Fibroblast of skin of scalp (primary cell): ENCODE data around the gene KCNH6. TPM values are rescaled to one million over a fixed set of nuclear protein-coding genes. Genes with fewer than 3 reads are reported as not detected.

Experiments used
- DNase-seq: peaks from one replicate; pipeline ENCODE4 v3.0.0-alpha.2; 2013
- polyA plus RNA-seq, 2 experiments: library from polyadenylated mRNA; unstranded; fragments of 120-200 nt; gene quantifications; one replicate each; pipeline ENCODE4 v1.2.1, GENCODE V29; 2013; ENCODE audit not compliant: insufficient read length in 2 of 2

The KCNH6 gene, protein sequence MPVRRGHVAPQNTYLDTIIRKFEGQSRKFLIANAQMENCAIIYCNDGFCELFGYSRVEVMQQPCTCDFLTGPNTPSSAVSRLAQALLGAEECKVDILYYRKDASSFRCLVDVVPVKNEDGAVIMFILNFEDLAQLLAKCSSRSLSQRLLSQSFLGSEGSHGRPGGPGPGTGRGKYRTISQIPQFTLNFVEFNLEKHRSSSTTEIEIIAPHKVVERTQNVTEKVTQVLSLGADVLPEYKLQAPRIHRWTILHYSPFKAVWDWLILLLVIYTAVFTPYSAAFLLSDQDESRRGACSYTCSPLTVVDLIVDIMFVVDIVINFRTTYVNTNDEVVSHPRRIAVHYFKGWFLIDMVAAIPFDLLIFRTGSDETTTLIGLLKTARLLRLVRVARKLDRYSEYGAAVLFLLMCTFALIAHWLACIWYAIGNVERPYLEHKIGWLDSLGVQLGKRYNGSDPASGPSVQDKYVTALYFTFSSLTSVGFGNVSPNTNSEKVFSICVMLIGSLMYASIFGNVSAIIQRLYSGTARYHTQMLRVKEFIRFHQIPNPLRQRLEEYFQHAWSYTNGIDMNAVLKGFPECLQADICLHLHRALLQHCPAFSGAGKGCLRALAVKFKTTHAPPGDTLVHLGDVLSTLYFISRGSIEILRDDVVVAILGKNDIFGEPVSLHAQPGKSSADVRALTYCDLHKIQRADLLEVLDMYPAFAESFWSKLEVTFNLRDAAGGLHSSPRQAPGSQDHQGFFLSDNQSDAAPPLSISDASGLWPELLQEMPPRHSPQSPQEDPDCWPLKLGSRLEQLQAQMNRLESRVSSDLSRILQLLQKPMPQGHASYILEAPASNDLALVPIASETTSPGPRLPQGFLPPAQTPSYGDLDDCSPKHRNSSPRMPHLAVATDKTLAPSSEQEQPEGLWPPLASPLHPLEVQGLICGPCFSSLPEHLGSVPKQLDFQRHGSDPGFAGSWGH
- not detected for polyA plus RNA-seq (2013, experiment 1 of 2; ENCODE audit: insufficient read length)
- polyA plus RNA-seq (2013, experiment 2 of 2; ENCODE audit: insufficient read length): 0.06 TPM

DNA sequence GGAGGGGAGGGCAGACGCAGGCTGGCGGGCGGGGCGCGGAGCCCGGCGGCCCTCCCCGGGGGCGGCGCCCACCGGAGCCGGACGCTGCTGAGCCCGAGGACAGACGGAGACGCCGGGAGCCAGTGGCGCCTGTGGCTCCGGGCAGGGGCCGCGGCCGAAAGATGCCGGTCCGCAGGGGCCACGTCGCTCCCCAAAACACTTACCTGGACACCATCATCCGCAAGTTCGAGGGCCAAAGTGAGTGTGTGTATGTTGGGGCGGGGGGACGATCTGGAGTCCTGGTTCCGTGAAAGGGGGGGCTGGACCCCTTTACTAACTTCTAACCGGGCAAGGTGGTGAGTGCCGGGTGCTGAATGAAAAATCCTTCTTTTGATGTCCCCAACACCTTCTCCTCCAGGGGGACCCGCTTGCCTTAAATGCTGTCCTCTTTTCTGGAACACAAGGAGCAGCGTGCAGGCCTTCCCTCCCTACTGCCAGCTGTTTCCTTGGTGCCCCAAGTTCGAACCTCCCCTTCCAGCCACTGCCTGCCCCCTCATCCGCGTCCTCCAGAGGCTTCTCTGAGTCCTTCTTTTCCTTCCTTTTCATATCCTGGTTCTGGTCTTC, at the start of gene KCNH6:
TSS of gene KCNH6 (plus strand) at position 106 of the 603 bp plus-strand sequence. CDS start at position 162, 56 bp downstream.
- DNase-seq: no peak

DNA sequence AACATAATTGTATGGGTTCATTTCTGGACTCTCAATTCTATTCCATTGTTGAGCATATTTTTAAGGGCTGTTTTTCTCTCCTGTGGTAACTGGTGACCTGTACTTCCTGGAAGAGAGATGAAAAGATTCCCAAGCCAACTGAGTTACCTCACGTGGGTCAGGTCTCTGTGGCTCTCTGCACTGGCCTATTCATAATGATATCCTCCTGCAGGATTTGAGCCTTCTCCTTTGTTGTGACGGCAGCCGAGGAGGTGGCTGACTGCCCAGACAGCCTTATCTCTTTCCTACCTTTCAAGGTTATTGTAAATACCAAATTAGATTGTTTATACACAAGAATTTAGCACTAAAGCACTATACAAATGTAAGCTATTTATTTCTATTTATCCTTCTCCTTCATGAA, 49.0 kb upstream of the KCNH6 start:
- DNase-seq: no peak

DNA sequence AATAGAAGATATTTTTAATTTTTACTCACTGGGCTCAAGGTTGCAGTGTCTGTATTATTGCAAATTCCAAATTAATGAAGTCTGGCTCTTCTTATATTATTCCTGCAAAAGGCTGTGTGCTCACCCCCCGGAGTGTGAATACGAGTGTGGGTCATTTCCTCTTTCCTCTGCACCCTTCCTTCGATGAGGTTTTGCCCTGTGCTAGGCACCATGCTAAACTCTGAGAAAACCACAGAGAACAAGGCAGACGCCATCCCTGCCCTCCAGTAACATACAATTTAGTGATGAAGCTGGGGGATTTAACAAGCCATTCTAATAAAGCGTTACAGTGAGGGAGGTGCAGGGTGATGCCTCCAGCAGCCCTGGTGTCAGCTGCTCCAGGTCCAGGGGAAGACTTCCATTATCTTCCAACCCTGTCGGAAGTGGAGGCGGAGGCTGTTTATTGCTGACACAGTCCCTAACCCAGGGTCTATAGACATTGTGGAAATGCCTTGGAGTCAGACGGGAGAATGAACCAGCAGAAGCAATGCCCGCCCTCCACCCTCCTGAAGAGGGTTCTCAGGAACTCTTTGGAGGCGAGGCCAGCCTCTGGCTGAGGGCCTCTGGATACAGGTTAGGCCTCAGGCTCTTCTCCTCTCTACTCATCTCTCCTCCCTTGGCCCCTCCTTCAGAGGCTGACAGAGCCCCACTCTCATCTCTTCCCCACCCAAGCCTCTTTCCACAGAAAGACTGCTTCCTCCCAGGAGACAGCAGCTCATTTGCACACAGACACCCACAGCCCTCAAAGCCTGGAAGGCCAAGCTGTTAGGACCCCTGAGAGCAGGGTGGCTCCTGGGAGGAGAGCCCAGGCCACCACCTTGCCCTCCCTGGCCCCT, 48.3 kb upstream of the KCNH6 start:
- no peak for DNase-seq

DNA sequence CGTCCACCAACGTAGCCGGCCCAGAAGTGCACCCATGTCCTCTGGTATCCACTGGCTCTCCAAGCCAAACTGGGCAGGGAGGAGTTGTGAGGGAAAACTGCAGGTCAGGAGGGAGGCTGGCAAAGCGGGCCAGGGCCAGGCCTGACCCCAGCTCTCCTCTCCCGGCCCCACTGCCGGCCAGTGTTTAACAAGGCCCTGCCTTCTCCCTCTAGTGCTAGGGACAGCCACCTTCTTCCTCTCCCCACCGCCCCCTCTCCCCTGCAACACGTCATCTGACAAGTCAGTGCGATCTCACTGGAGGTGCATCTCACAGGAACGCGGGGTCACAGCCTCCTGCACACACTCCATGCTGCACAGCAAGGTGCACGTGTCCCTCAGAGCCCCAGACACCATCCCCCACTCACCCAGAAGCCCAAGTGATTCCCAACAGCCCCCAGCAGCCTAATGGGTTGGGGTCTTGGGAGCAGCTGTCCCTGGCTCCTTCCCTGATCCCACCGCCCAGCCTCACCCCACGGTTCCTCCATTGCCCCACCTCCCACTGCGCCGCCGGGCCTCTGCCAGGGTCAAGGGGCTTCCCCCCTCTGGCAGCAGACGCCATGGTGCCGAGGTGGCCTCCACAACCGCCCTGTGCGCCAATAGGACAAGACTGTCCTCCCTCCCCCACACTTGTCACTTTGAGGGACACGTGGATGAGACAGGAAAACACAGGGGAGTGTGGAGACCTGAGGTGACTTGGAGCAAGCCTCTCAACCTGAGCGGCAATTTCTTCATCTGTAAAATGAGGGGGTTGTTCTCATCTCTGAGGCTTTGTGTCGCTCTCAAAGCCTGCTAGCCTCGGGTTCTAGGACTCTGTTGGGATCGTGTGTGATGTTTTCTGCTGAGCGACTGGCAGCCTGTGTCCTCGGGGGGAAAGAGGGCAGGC, 47.4 kb upstream of the KCNH6 start:
- DNase-seq: no peak

DNA sequence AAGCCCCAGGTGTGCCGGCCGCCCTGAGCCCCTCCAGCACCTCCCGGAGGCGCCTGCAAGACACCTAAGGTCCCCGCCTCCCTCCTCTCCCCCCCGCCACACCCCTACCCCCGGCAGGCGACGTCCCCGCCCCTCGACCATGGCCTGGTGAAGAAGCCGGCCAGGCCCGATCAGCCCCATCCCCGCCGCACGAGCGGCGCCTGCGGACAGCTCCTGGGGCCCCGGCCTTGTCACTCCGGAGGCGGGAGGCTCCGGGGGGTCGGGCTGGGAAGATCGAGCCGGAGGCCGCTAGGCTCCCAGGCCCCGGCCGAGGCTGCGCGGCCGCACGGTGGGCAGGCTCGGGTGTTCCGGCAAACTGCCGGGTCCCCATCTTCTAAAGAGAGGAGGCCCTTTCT, 46.7 kb upstream of the KCNH6 start:
- DNase-seq: peak; percentile 29

DNA sequence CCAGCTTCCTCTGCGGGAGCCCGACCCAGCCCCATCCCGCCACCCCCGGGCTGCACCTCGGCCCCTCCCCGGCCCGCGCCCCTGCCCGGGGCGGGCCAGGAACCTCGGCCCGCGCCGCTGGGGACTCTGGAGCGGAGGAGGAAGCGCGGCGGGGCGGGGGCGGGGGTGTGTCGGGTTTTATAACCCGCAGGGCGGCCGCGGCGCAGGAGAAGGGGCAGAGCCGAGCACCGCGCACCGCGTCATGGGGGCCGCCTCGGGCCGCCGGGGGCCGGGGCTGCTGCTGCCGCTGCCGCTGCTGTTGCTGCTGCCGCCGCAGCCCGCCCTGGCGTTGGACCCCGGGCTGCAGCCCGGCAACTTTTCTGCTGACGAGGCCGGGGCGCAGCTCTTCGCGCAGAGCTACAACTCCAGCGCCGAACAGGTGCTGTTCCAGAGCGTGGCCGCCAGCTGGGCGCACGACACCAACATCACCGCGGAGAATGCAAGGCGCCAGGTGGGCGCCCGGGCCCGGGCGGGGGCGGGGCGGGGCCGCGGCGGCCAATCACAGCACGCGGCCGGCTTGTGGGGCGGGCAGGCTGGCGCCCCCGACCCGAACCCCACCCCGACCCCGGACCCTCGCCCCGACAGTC, 46.2 kb upstream of the KCNH6 start, which contains the start of gene ACE:
TSS of gene ACE (plus strand) at position 208 of the 626 bp plus-strand sequence. CDS start at position 242, 34 bp downstream.
- peak; percentile 7 for DNase-seq

DNA sequence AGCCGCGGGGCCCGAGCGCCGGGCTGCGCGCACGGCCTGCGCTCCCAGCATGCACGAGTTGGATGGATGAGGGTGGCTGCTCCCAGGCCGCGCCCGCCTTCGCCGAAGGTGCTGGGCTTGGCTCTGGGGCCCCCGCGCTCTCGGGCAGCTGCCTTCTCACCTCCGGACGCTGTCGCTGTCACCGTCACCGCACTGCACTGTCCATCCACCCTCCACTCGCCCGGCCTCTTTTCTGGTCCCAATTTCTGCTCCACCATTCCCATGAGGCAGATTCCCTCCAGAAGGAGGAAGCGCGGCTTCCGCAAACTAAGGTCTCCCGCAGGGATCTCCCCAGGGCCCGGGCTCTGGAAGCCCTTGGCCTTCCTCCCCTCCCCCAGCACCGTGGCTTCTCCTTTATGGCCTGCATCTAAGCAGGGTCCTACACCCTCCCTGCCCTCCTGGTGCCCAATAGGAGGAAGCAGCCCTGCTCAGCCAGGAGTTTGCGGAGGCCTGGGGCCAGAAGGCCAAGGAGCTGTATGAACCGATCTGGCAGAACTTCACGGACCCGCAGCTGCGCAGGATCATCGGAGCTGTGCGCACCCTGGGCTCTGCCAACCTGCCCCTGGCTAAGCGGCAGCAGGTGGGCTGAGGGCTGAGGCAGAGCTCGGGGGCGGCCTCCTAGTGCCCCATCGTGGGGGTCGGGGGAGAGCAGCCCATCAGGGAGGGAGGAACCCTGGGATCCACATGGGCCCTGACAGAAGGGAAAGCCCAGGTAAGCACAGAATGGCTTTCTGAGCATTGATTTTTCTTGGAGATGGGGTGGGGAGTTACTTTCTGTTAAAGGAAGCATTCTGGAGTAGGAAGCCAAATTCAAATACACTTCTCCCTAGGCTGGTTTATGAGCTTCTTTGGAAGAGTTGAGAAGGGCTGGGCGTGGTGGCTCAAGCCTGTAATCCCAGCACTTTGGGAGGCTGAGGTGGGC, 45.4 kb upstream of the KCNH6 start:
- peak; percentile 8 for DNase-seq

DNA sequence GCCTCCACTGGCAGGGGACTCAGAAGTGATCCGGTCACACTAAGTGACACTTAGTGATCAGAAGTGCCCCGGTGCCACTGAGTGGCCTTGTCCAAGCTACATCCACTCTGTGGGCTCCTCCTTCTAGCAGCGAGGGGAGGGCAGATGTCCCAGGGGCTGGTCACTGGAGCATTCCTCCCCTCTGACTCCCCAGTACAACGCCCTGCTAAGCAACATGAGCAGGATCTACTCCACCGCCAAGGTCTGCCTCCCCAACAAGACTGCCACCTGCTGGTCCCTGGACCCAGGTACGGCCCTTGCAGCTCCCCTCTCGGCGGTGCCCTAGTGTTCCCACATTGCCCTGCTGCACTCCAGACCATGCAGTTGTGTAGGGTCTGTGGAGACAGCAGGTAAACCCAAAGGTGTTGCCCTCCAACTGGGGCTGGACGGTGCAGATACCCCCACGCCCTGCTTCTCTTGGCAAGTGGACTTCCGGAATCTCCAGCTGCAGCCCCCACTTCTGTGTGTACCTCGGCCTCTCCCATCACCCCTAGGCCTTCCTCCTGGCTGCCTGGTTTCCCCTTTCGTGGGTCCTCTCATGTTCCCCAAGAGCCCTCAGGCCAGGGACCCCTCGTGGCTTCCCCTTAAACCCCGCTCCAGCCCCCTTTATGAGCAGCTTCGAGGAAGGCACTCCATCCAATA, 44.2 kb upstream of the KCNH6 start:
- peak; percentile 94 for DNase-seq

DNA sequence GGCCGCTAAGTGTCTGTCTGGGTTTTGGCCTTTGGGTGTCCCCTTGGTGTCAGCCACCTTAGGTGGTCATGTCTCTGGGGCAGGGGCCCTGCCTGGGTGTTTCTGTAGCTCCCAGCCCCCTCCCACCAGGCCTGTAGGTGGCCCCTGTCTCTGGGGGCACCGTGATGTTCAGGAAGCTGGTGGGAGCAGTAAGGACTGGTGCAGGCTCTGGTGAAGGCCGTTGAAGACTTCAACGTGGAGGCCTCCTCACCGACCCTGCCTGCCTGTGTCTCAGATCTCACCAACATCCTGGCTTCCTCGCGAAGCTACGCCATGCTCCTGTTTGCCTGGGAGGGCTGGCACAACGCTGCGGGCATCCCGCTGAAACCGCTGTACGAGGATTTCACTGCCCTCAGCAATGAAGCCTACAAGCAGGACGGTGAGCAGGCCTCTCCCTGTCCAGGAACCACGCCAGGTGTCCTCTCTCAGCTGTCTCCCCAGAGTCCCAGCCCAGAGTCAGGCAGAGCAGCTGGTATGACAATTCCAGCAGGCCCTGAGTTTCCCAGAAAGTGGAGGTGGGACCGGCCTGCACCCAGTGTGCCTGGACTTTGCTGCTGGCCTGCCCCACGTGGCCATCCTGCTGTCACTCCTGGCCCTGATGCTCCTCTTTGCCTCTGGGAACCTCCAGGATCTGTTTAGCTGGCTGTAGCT, 43.5 kb upstream of the KCNH6 start:
- no peak for DNase-seq

DNA sequence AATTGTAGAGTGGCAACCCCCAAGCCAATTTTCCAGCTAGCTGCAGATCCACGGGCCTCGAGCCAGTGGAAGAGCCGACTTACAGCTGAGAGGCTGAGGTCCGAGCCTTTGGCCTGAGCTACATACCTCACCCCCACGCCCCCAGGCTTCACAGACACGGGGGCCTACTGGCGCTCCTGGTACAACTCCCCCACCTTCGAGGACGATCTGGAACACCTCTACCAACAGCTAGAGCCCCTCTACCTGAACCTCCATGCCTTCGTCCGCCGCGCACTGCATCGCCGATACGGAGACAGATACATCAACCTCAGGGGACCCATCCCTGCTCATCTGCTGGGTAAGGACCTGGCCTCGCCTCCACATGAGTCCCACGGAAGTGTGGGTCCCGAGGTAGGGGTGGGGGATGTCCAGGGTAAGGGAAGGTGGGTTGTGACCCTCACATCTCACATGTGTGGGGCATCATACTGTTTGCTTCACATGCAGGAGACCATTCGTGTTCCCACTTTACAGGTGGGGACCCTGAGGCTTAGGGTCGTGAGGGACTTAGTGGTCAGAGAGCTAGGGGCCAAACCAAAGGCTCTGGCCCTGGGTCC, 42.9 kb upstream of the KCNH6 start:
- no peak for DNase-seq

DNA sequence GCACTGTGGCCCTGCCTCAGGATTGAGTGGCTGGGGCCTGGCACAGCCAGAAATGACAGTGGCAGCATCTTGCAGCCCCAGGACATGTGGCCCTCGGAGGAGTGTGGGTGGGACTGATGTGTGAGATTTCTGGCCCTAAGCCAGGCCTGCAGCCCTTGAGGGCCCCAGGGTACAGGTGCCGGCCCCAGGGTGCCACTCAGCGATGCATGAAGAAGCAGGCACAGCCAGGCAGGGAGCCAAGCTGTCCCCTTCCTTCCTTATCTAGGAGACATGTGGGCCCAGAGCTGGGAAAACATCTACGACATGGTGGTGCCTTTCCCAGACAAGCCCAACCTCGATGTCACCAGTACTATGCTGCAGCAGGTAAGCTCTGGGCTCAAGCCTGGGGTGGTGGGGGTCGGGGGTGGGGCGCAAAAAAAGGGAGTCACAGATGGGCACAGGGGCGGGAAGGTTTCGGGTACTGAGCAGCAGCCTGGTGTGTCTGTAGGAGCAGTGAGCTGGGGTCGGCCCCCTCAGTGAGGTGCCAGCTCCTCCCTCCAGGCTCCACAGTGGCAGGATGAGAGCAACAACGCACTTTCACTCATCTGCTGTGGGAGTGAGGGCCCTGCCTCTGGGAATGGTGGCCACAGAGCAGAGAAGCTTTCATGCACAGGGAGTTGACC, 42.2 kb upstream of the KCNH6 start:
- no peak for DNase-seq

DNA sequence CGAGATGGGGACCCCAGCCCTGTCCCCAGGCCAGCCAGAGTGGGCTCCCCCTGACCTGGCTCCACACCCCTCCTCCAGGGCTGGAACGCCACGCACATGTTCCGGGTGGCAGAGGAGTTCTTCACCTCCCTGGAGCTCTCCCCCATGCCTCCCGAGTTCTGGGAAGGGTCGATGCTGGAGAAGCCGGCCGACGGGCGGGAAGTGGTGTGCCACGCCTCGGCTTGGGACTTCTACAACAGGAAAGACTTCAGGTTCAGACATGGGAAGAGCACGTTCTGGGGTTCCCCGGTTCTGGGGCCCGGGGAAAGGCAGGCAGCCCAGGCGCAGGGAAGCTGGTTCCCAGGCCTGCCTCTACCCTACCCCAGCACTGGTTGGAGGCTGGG, 41.7 kb upstream of the KCNH6 start:
- DNase-seq: no peak

DNA sequence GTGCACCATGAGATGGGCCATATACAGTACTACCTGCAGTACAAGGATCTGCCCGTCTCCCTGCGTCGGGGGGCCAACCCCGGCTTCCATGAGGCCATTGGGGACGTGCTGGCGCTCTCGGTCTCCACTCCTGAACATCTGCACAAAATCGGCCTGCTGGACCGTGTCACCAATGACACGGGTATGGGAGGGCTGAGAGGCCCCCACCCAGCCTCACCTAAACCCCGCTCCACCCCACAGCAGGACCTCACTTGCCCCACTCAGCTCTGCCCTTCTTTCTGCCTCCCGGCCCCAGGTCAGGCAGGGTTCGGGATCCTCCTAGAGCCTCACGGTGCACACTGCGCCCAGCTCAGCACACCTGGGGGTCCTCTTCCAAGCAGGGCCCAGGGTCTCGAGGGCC, 40.6 kb upstream of the KCNH6 start:
- no peak for DNase-seq

DNA sequence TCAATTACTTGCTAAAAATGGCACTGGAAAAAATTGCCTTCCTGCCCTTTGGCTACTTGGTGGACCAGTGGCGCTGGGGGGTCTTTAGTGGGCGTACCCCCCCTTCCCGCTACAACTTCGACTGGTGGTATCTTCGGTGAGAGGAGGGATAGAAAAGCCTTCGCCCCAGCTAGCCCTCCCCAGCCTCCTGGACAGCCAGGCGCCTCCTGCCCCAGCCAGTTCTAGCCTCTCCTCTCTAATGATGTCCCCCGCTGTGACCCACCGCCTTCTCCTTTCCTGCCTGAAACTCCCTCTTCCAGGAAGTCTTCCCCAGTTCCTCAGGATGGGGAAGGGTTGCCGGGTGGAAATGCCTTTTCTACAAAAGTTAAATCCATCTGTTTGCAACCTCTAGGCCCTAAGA, 40.1 kb upstream of the KCNH6 start:
- no peak for DNase-seq

DNA sequence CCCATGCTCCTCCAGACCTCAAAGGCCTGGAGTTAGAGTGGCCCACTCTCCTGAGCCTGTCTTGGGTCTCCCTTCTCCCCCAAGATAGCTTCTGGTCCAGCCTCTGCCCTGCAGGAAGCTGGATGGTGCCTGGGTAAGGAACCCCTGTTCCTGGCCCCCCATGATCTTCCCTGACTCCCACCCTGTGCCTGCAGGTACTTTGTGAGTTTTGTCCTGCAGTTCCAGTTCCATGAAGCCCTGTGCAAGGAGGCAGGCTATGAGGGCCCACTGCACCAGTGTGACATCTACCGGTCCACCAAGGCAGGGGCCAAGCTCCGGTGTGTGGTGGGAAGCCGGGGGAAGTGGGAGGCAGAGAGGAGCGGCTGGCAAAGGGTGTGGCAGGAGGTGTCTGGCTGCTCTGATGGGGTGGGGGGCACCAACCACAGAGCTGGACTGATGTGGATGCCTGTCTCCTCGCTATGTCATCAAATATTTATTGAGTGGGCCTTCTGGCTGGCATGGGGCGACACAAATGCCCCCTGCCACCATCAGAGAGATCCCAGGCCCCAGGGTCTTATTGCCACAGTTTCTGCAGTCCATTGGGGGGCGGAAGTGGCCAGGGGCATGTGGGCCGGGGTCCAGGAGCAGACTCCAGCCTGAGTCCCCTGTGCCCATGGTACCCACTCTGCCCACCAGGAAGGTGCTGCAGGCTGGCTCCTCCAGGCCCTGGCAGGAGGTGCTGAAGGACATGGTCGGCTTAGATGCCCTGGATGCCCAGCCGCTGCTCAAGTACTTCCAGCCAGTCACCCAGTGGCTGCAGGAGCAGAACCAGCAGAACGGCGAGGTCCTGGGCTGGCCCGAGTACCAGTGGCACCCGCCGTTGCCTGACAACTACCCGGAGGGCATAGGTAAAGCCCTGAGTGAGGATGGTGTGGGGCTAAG, 39.2 kb upstream of the KCNH6 start:
- DNase-seq: no peak
